ENCODE measurements around the gene CIB4.

GRCh38 chr2:26672112-26672817 lies 31.1 kb upstream of the CIB4 start:
- TF ChIP-seq CTCF (conservative IDR thresholded peaks at IDR 0.05 in 1 of 2, IDR thresholded peaks at IDR 0.05 in 1 of 2; ENCODE audit: extremely low read depth in 1 of 2, insufficient read depth in 1 of 2, low read depth in 1 of 2, low read length in 2 of 2) (no peak), EZH2 (IDR thresholded peaks at IDR 0.05; ENCODE audit: borderline replicate concordance, low read length) (no peak)

Measured in mammary epithelial cell (primary cell).